LNCAP (cell line): ENCODE results near the gene KRAS.

Experiments
- CTCF ChIP-seq: fragments of 450-650 bp; IDR thresholded peaks from 2 replicates; pipeline ENCODE4 v1.5.1; 2017; ENCODE audit warnings: mild to moderate bottlenecking

Gene KRAS

GRCh38 chr12:25208554-25208953 lies 42.2 kb downstream of the KRAS start:
- no peak for TF ChIP-seq CTCF

- TF ChIP-seq CTCF, result no peak
Measured at GRCh38 chr12:25207846-25208245, 42.9 kb downstream of the KRAS start.

- no peak for TF ChIP-seq CTCF
Measured at GRCh38 chr12:25207411-25207810, 43.3 kb downstream of the KRAS start.

GRCh38 chr12:25202137-25202536 lies 48.6 kb downstream of the KRAS start:
- no peak for TF ChIP-seq CTCF

- no peak for TF ChIP-seq CTCF
Measured at GRCh38 chr12:25200703-25201102, 50.0 kb downstream of the KRAS start.

- no peak for TF ChIP-seq CTCF
Measured at GRCh38 chr12:25197608-25198007, 53.1 kb downstream of the KRAS start.

GRCh38 chr12:25195056-25195971 lies 55.4 kb downstream of the KRAS start, which contains the start of the genes DNAI7 and ETFRF1:
Gene DNAI7, minus strand, starts transcription at chr12:25195160. Its CDS starts 82 bp downstream, at chr12:25195078.
Gene ETFRF1, plus strand, starts transcription at chr12:25195237. Its CDS starts 8,720 bp downstream, at chr12:25203957.
- TF ChIP-seq CTCF, result no peak
